Smooth muscle cell (in vitro differentiated cells): ENCODE results near the gene ZNF622. TPM values are rescaled to one million over a fixed set of nuclear protein-coding genes. Genes with fewer than 3 reads are reported as not detected.

ENCODE experiments used
- DNase-seq: peaks from one replicate; lab custom pipeline; 2025; ENCODE audit not compliant: unreplicated experiment; lab: John Stamatoyannopoulos, UW
- H2AFZ ChIP-seq: fragments of 200-600 bp; sonication (generic); 2 replicates; pipeline ENCODE4 v1.6.0; 2016; ENCODE audit warnings: antibody characterized with exemption, low read depth, mild to moderate bottlenecking
- H3F3A ChIP-seq: fragments of 200-600 bp; sonication (generic); 2 replicates; pipeline ENCODE4 v1.6.0; 2017; ENCODE audit warnings: antibody characterized with exemption, low read depth
- H3K27ac ChIP-seq: fragments of 200-600 bp; sonication (generic); 2 replicates; pipeline ENCODE4 v1.5.1; 2016; ENCODE audit warnings: low read depth, mild to moderate bottlenecking
- H3K27me3 ChIP-seq: fragments of 200-600 bp; sonication (generic); 2 replicates; pipeline ENCODE4 v1.6.1; 2016; ENCODE audit warnings: low read depth, mild to moderate bottlenecking
- H3K36me3 ChIP-seq: fragments of 200-600 bp; sonication (generic); 2 replicates; pipeline ENCODE4 v1.5.1; 2016; ENCODE audit warnings: low read depth
- H3K4me1 ChIP-seq: fragments of 200-600 bp; sonication (generic); 2 replicates; pipeline ENCODE4 v1.5.1; 2016; ENCODE audit warnings: low read depth
- H3K4me2 ChIP-seq: fragments of 200-600 bp; sonication (generic); 2 replicates; pipeline ENCODE4 v1.6.0; 2016; ENCODE audit warnings: mild to moderate bottlenecking
- H3K4me3 ChIP-seq: fragments of 200-600 bp; sonication (generic); 2 replicates; pipeline ENCODE4 v1.5.1; 2016; ENCODE audit warnings: mild to moderate bottlenecking
- H3K79me2 ChIP-seq: fragments of 200-600 bp; sonication (generic); 2 replicates; pipeline ENCODE4 v1.6.0; 2016; ENCODE audit warnings: low read depth, mild to moderate bottlenecking
- H3K9ac ChIP-seq: fragments of 200-600 bp; sonication (generic); 2 replicates; pipeline ENCODE4 v1.6.0; 2016; ENCODE audit warnings: low read depth
- H3K9me3 ChIP-seq: fragments of 200-600 bp; sonication (generic); replicated peaks from 2 replicates; pipeline ENCODE4 v1.5.1; 2016; ENCODE audit warnings: low read depth
- H4K20me1 ChIP-seq: fragments of 200-600 bp; sonication (generic); 2 replicates; pipeline ENCODE4 v1.6.0; 2016; ENCODE audit warnings: low read depth
- WGBS: methylation state at CpG from one replicate; pipeline ENCODE4 v1.1.7; 2016; ENCODE audit warnings: low lambda C conversion rate; 5-methylcytosine and 5-hydroxymethylcytosine counted together
- polyA plus RNA-seq: library from polyadenylated mRNA; unstranded; fragments of >200 nt; fragmentation: Nextera tagmentation; extraction: Ambion mirVana; gene quantifications from 2 replicates; pipeline ENCODE4 v1.2.1, GENCODE V29; 2016
- total RNA-seq: library from RNA; depleted of rRNA; stranded (reverse); fragments of >200 nt; gene quantifications from 2 replicates; pipeline ENCODE4 v1.2.3, GENCODE V29; 2014
- TF ChIP-seq, protein P1 (sequence below): fragments of 200-600 bp; sonication (generic); IDR thresholded peaks from 2 replicates; pipeline ENCODE4 v1.5.1; 2017; ENCODE audit warnings: borderline replicate concordance, mild to moderate bottlenecking, antibody characterized with exemption; ENCODE audit not compliant: insufficient read depth, poor library complexity, severe bottlenecking

Gene ZNF622
- total and polyA plus RNA-seq, 2 experiments from 2014 or later = 38.0 to 68.0 TPM

DNA sequence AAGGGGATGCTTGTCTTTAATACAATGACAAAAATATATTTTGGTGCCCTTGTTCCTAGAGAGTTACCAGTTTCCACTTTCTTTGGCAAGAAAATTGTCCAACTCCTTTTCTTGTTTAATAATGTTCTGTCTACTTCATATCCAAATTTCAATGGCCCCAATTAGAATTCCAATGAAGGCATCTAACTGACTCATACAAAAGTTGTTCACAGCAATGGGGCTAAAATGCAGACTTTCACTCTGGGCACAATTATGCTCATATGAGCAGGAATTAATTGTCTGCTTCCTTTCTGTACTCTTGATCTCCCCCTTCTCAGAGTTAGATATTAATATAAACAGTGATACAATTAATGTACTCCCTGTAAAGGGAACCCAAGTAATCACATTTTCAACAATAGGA, 42.1 kb upstream of the ZNF622 start:
- H3K27ac ChIP-seq = no peak overlapping the region
- no peak overlapping the region for H3K9ac ChIP-seq

DNA sequence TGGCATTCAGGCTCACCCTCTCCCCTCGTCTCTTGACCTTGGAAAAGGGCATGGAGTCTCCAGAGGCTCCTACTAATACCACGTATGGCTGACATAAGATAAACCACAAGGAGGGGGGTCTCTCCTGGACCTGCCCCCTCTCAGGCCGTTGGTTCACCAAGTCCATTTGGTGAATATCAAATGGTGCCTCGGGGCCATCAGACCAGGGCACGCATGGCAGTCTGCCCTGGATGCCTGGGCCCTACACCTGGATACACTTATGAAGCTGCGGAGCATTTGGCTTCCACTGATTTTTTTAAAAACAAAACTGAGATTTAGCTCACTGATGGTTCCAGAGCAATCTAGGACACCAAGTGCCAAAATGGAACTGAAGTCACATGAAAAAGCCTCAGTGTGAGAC, 40.3 kb upstream of the ZNF622 start:
- Histone ChIP-seq H3K79me2 (no peaks in the 10 kb centered on the region), H3K9me3 (no peaks in the 10 kb centered on the region), H3K4me1 (peaks cover 5% of the 10 kb centered on the region), H3F3A (no peaks in the 10 kb centered on the region), H3K27me3 (no peaks in the 10 kb centered on the region), H3K4me2 (no peak overlapping the region), H3K4me3 (no peak overlapping the region), H3K9ac (no peak overlapping the region), H2AFZ (no peak overlapping the region), H3K36me3 (no peaks in the 10 kb centered on the region), H4K20me1 (no peaks in the 10 kb centered on the region), H3K27ac (no peak overlapping the region)
- TF ChIP-seq, protein P1, sequence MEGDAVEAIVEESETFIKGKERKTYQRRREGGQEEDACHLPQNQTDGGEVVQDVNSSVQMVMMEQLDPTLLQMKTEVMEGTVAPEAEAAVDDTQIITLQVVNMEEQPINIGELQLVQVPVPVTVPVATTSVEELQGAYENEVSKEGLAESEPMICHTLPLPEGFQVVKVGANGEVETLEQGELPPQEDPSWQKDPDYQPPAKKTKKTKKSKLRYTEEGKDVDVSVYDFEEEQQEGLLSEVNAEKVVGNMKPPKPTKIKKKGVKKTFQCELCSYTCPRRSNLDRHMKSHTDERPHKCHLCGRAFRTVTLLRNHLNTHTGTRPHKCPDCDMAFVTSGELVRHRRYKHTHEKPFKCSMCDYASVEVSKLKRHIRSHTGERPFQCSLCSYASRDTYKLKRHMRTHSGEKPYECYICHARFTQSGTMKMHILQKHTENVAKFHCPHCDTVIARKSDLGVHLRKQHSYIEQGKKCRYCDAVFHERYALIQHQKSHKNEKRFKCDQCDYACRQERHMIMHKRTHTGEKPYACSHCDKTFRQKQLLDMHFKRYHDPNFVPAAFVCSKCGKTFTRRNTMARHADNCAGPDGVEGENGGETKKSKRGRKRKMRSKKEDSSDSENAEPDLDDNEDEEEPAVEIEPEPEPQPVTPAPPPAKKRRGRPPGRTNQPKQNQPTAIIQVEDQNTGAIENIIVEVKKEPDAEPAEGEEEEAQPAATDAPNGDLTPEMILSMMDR = no peak
- WGBS = 90% methylated on average over 6 of the region's 6 CpGs
- no peak for DNase-seq

More for the DNA sequence above, 42.1 kb upstream of the ZNF622 start:
- DNase-seq = no peak
- Histone ChIP-seq H2AFZ (no peak overlapping the region), H3K36me3 (no peaks in the 10 kb centered on the region), H4K20me1 (no peaks in the 10 kb centered on the region), H3K9me3 (no peaks in the 10 kb centered on the region), H3K4me2 (no peak overlapping the region), H3F3A (no peaks in the 10 kb centered on the region), H3K27me3 (no peaks in the 10 kb centered on the region), H3K79me2 (no peaks in the 10 kb centered on the region), H3K4me1 (peaks cover 5% of the 10 kb centered on the region), H3K4me3 (peak overlapping the region; percentile 33)
- TF ChIP-seq, protein P1 = no peak

DNA sequence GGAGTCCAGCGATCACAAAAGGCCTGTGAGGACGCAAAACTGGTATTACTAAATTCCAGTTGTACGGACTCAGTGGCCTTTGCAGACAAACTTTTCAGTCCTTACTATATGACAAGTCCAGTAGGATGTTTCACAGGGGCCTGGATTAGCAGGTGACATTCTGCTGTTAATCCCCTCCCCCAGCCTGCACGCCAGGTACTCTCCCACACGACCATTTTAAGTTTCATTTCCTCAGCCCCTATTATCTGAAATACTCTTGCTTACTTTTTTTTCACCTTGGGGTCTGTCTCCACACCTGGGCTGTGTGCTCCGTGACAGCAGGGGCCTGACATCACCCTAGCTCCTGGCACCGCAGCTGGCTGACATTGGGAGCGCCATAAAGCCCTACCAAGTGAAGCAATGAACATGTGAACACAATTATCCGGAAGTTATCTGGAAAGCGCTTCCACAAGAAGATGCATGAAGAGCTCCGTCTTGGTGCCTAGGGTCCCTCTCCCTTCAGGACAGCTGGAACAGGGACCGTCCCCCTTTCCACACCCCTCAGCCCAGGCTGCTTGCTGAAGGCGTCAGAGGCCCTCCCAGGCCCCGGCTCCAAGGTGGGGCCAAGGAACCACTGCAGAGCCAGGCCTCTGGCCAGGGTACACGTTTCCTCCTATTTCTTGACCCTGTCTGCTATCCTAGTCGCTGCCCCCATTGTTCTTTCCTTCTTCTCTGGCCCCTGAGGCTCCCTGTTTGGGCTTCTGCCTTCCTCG, 39.7 kb upstream of the ZNF622 start:
- 91% methylated on average over 17 of the region's 17 CpGs for WGBS
- H3K9ac ChIP-seq = no peak overlapping the region
- no peaks in the 10 kb centered on the region for H3K79me2 ChIP-seq
- no peak overlapping the region for H3K4me2 ChIP-seq
- no peak for DNase-seq
- no peak overlapping the region for H3K4me3 ChIP-seq
- no peak overlapping the region for H3K27ac ChIP-seq
- H3F3A ChIP-seq = no peaks in the 10 kb centered on the region
- no peaks in the 10 kb centered on the region for H3K9me3 ChIP-seq
- TF ChIP-seq, protein P1 = no peak
- H3K36me3 ChIP-seq = no peaks in the 10 kb centered on the region
- no peaks in the 10 kb centered on the region for H4K20me1 ChIP-seq
- H3K27me3 ChIP-seq = no peaks in the 10 kb centered on the region
- peaks cover 5% of the 10 kb centered on the region for H3K4me1 ChIP-seq
- H2AFZ ChIP-seq = no peak overlapping the region

DNA sequence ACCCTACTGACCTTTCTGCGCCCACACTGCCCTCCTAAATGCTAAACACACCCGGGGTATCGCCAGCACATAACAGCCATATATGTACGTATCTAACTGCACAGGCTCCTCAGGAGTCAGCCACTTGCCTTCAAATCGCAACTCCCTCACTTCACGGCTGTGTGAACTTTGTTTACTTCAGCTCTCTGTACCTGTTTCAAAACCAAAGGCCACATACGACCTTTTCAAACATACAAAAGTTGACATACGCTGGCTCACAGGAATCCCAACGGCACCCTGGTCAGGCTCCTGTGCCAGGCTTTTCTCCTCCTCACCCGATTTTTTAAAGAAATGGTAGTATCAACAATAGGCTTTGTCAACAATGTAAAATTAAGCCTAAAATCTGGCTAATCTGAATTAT, 39.0 kb upstream of the ZNF622 start:
- no peaks in the 10 kb centered on the region for H3K36me3 ChIP-seq

More for the DNA sequence above, 39.0 kb upstream of the ZNF622 start:
- Histone ChIP-seq H2AFZ (no peak overlapping the region), H3F3A (no peaks in the 10 kb centered on the region), H3K27me3 (no peaks in the 10 kb centered on the region), H3K27ac (no peak overlapping the region), H3K4me3 (no peak overlapping the region), H3K79me2 (no peaks in the 10 kb centered on the region), H3K9ac (no peak overlapping the region), H3K4me2 (no peak overlapping the region), H4K20me1 (no peaks in the 10 kb centered on the region), H3K4me1 (peaks cover 5% of the 10 kb centered on the region), H3K9me3 (no peaks in the 10 kb centered on the region)
- WGBS = 94% methylated on average over 10 of the region's 10 CpGs
- TF ChIP-seq, protein P1 = no peak
- no peak for DNase-seq
